22Rv1 (cell line): Measurements from ENCODE around the gene CDKL1.

Source experiments
- CTCF ChIP-seq: fragments of 450-650 bp; IDR thresholded peaks from 2 replicates; pipeline ENCODE4 v1.5.1; 2017; ENCODE audit warnings: mild to moderate bottlenecking
- ZFX ChIP-seq: fragments of 450-650 bp; IDR thresholded peaks from 2 replicates; pipeline ENCODE4 v1.6.1; 2017; ENCODE audit warnings: antibody characterized with exemption, borderline replicate concordance

- TF ChIP-seq CTCF, result no peak
- TF ChIP-seq ZFX, result no peak
These were observed 35.5 kb upstream of the CDKL1 start for GRCh38 chr14:50432131-50432530.
